KOPT-K1 (cell line): ENCODE data around the gene LAMB3.

ENCODE experiments used
- H3K27ac ChIP-seq: fragments of 200-600 bp; sonication (generic); 2 replicates; pipeline ENCODE4 v1.5.1; 2016; ENCODE audit warnings: antibody characterized with exemption, mild to moderate bottlenecking, low read depth, low read length; ENCODE audit not compliant: poor library complexity, severe bottlenecking
- H3K36me3 ChIP-seq: fragments of 200-600 bp; sonication (generic); 2 replicates; pipeline ENCODE4 v1.5.1; 2017; ENCODE audit warnings: antibody characterized with exemption, mild to moderate bottlenecking, low read length, moderate library complexity; ENCODE audit not compliant: insufficient read depth
- H3K9me3 ChIP-seq: fragments of 200-600 bp; sonication (generic); 2 replicates; pipeline ENCODE4 v1.5.1; 2017; ENCODE audit warnings: antibody characterized with exemption, low read length, mild to moderate bottlenecking; ENCODE audit not compliant: insufficient read depth, poor library complexity, severe bottlenecking

LAMB3 gene

GRCh38 chr1:209651138-209651587, 1.1 kb downstream of the LAMB3 start:
- no peaks in the 10 kb centered on the region for H3K9me3 ChIP-seq
- no peaks in the 10 kb centered on the region for H3K36me3 ChIP-seq
- no peak overlapping the region for H3K27ac ChIP-seq

GRCh38 chr1:209650454-209650853, 1.8 kb downstream of the LAMB3 start:
- Histone ChIP-seq H3K9me3 (no peaks in the 10 kb centered on the region), H3K27ac (no peak overlapping the region), H3K36me3 (no peaks in the 10 kb centered on the region)

- H3K36me3 ChIP-seq = no peaks in the 10 kb centered on the region
- no peak overlapping the region for H3K27ac ChIP-seq
- no peaks in the 10 kb centered on the region for H3K9me3 ChIP-seq
Measured at GRCh38 chr1:209648931-209649776, 3.1 kb downstream of the LAMB3 start.

GRCh38 chr1:209648346-209648745, 3.9 kb downstream of the LAMB3 start:
- no peak overlapping the region for H3K27ac ChIP-seq
- no peaks in the 10 kb centered on the region for H3K36me3 ChIP-seq
- H3K9me3 ChIP-seq = no peaks in the 10 kb centered on the region

- Histone ChIP-seq H3K36me3 (no peaks in the 10 kb centered on the region), H3K9me3 (no peaks in the 10 kb centered on the region), H3K27ac (no peak overlapping the region)
Measured at GRCh38 chr1:209647156-209647555, 5.1 kb downstream of the LAMB3 start.

GRCh38 chr1:209646558-209646957, 5.7 kb downstream of the LAMB3 start:
- no peaks in the 10 kb centered on the region for H3K9me3 ChIP-seq
- no peaks in the 10 kb centered on the region for H3K36me3 ChIP-seq
- H3K27ac ChIP-seq = no peak overlapping the region

- Histone ChIP-seq H3K27ac (no peak overlapping the region), H3K9me3 (no peaks in the 10 kb centered on the region), H3K36me3 (no peaks in the 10 kb centered on the region)
Measured at GRCh38 chr1:209645574-209646452, 6.4 kb downstream of the LAMB3 start.

- Histone ChIP-seq H3K36me3 (no peaks in the 10 kb centered on the region), H3K27ac (no peak overlapping the region), H3K9me3 (no peaks in the 10 kb centered on the region)
Measured at GRCh38 chr1:209643285-209644020, 8.8 kb downstream of the LAMB3 start.

- Histone ChIP-seq H3K27ac (no peak overlapping the region), H3K9me3 (no peaks in the 10 kb centered on the region), H3K36me3 (no peaks in the 10 kb centered on the region)
Measured at GRCh38 chr1:209642816-209643215, 9.4 kb downstream of the LAMB3 start.

GRCh38 chr1:209641832-209642172, 10.4 kb downstream of the LAMB3 start:
- H3K9me3 ChIP-seq = no peaks in the 10 kb centered on the region
- H3K27ac ChIP-seq = no peak overlapping the region
- H3K36me3 ChIP-seq = no peaks in the 10 kb centered on the region

GRCh38 chr1:209635850-209636249, 16.4 kb downstream of the LAMB3 start:
- Histone ChIP-seq H3K27ac (no peak overlapping the region), H3K9me3 (no peaks in the 10 kb centered on the region), H3K36me3 (no peaks in the 10 kb centered on the region)

GRCh38 chr1:209634005-209634737, 18.1 kb downstream of the LAMB3 start:
- Histone ChIP-seq H3K9me3 (no peaks in the 10 kb centered on the region), H3K36me3 (no peaks in the 10 kb centered on the region), H3K27ac (no peak overlapping the region)

GRCh38 chr1:209633335-209633997, 18.8 kb downstream of the LAMB3 start:
- no peaks in the 10 kb centered on the region for H3K9me3 ChIP-seq
- H3K36me3 ChIP-seq = no peaks in the 10 kb centered on the region
- H3K27ac ChIP-seq = no peak overlapping the region
